Adrenal gland (tissue), 12 donors: ENCODE measurements around the gene TM9SF4. TPM values are rescaled to one million over a fixed set of nuclear protein-coding genes. Genes with fewer than 3 reads are reported as not detected.
A peak's percentile ranks its signal among the peaks of the same experiment; 100 is the strongest.

Experiments
- DNase-seq, 7 donors: peaks; one replicate each; pipeline ENCODE4 v3.0.0-alpha.2; 2019 to 2020
- H3K27ac ChIP-seq, 5 donors: fragments of 200-600 bp; sonication (generic) in 4 of 5; 1 replicate in 3 of 5; 2 replicates in 2 of 5; pipeline versions ENCODE4 v1.5.1 to v1.8.0; 2016 to 2020; ENCODE audit warnings: mild to moderate bottlenecking in 1 of 5
- H3K27me3 ChIP-seq: fragments of 200-600 bp; 2 replicates; pipeline ENCODE4 v1.8.0; 2021
- H3K36me3 ChIP-seq, 2 donors: fragments of 200-600 bp; replicated peaks in 1 of 2; 1 replicate in 1 of 2; 2 replicates in 1 of 2; pipeline versions ENCODE4 v1.5.1 to v1.8.0; 2018 to 2022
- H3K4me1 ChIP-seq, 2 donors: fragments of 200-600 bp; replicated peaks in 1 of 2; 1 replicate in 1 of 2; 2 replicates in 1 of 2; pipeline versions ENCODE4 v1.5.1 to v1.8.0; 2018 to 2021
- H3K4me3 ChIP-seq, 4 donors: fragments of 200-600 bp; sonication (generic) in 3 of 4; one replicate each; pipeline ENCODE4 v1.5.1; 2016 to 2018
- H3K9me3 ChIP-seq, 3 donors: fragments of 200-600 bp; sonication (generic) in 1 of 3; replicated peaks in 1 of 3; 1 replicate in 2 of 3; 2 replicates in 1 of 3; pipeline versions ENCODE4 v1.5.1 to v1.8.0; 2016 to 2021
- POLR2A ChIP-seq, 2 donors: fragments of 450-650 bp; IDR thresholded peaks; one replicate each; pipeline ENCODE4 v1.6.1; 2017; ENCODE audit warnings: antibody characterized with exemption in 2 of 2, mild to moderate bottlenecking in 2 of 2, moderate library complexity in 1 of 2
- WGBS, 4 donors: extraction: QIAGEN DNeasy Blood & Tissue Kit in 2 of 4; methylation state at CpG; one replicate each; pipeline versions ENCODE4 v1.1.5 to v1.1.7; 2013 to 2017; 5-methylcytosine and 5-hydroxymethylcytosine counted together
- intact Hi-C, 2 donors: fragments of 100-400 bp; cut with DNase I; formaldehyde crosslinking; loops; one replicate each; pipeline versions ENCODE4 v1.14.1 to v1.15.0; 2022 to 2023
- polyA plus RNA-seq, 3 donors: library from polyadenylated mRNA; stranded (reverse); fragments of 200-250 nt in 2 of 3; fragments of 350-450 nt in 1 of 3; fragmentation: Illumina TruSeq in 1 of 3; extraction: RNeasy Lipid Tissue Mini Kit (QIAGEN cat#74804) in 1 of 3; gene quantifications; one replicate each; pipeline ENCODE4 v1.2.3, GENCODE V29; 2013 to 2014
- total RNA-seq, 9 donors: library from RNA; depleted of rRNA in 4 of 9; stranded (reverse); fragments of >200 nt in 4 of 9; fragments of 120-200 nt in 1 of 9; fragmentation: NEBNext Ultra II Directional in 1 of 9; extraction: Animal tissue kit (Norgen Biotek cat#: 25700) in 1 of 9; gene quantifications; one replicate each; pipeline versions ENCODE4 v1.1.0 to v1.2.4, GENCODE V29; 2013 to 2023
- TF ChIP-seq, protein P1 (sequence below), 6 experiments: fragments of 450-650 bp in 4 of 6; fragments of 200-600 bp in 2 of 6; sonication (generic) in 1 of 6; IDR thresholded peaks; 1 replicate in 5 of 6; 2 replicates in 1 of 6; pipeline versions ENCODE4 v1.5.1 to v1.8.0; 2016 to 2021; ENCODE audit warnings: antibody characterized with exemption in 6 of 6, mild to moderate bottlenecking in 2 of 6, moderate library complexity in 1 of 6
- donor health status: healthy with polysubstance abuse.
- donor health status: Bipolar disorder and iron deficiency.
- donor health status: DM: yes; HTN: yes; CAD: no.
- donor health status: DM: no; HTN: no; CAD: no.
- donor health status: DM: no; HTN: no; CAD: no.
- donor health status: DM: yes; HTN: yes; CAD: no.

Gene TM9SF4
- total and polyA plus RNA-seq, 12 donors: 23.2 to 61.0 (median 46.1) TPM

DNA sequence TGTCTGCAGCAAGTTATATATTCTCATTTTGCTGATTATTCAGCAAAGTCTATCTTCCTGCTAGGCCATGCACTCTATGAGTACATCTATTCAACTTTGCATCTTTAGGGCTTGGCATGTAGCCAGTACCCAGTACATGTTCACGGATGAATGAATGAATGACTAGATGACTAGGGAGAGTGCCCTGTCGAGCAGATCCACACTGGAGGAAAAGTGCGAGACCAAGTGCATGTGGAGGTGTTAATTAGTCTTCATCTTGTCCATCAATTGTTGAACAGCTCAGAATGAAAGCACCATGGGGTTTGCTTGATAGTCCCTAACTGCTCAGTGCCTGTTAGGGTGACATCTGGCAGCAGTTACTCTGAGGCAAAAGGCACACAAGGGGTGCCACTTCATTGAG, 30.4 kb downstream of the TM9SF4 start:
- no peak for TF ChIP-seq POLR2A (IDR thresholded peaks at IDR 0.05)
- TF ChIP-seq, protein P1, sequence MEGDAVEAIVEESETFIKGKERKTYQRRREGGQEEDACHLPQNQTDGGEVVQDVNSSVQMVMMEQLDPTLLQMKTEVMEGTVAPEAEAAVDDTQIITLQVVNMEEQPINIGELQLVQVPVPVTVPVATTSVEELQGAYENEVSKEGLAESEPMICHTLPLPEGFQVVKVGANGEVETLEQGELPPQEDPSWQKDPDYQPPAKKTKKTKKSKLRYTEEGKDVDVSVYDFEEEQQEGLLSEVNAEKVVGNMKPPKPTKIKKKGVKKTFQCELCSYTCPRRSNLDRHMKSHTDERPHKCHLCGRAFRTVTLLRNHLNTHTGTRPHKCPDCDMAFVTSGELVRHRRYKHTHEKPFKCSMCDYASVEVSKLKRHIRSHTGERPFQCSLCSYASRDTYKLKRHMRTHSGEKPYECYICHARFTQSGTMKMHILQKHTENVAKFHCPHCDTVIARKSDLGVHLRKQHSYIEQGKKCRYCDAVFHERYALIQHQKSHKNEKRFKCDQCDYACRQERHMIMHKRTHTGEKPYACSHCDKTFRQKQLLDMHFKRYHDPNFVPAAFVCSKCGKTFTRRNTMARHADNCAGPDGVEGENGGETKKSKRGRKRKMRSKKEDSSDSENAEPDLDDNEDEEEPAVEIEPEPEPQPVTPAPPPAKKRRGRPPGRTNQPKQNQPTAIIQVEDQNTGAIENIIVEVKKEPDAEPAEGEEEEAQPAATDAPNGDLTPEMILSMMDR (IDR thresholded peaks at IDR 0.05): no peak
- 87 to 91% (median 90%) methylated on average over 3 of the region's 3 CpGs for WGBS, 4 donors
- DNase-seq: no peak
- Histone ChIP-seq H3K4me1 (peaks cover 8% of the 10 kb centered on the region in 2 donors), H3K4me3 (no peak overlapping the region), H3K9me3 (no peaks in the 10 kb centered on the region), H3K36me3 (peaks cover 0 to 87% of the 10 kb centered on the region in 2 donors), H3K27me3 (no peaks in the 10 kb centered on the region), H3K27ac (no peak overlapping the region)
- intact Hi-C loops: no loop called here

DNA sequence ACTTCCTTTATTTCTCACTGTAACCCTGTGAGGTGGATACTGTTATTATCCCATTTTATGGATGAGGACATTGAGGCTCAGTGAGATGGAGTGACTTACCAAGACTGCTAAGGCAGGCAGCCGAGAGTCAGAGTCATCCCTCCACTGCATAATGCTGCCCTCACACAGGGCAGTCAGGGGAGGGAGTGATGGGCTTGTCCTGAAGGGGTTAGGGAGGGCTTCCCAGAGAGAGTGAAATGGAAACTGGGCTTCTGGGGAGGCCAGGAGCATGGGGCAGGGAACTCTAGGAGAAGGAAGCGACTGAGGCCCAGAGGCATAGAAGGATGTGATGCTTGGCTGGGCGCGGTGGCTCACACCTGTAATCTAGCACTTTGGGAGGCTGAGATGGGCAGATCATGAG, 31.1 kb downstream of the TM9SF4 start:
- intact Hi-C loops: no loop called here
- peaks cover 8% of the 10 kb centered on the region in 2 donors for H3K4me1 ChIP-seq
- H3K4me3 ChIP-seq: no peak overlapping the region
- TF ChIP-seq POLR2A (IDR thresholded peaks at IDR 0.05): no peak
- TF ChIP-seq, protein P1 (IDR thresholded peaks at IDR 0.05): no peak
- no peak overlapping the region for H3K27ac ChIP-seq
- WGBS, 4 donors: 74 to 96% (median 85%) methylated on average over 4 of the region's 4 CpGs
- no peaks in the 10 kb centered on the region for H3K9me3 ChIP-seq
- peaks cover 0 to 94% of the 10 kb centered on the region in 2 donors for H3K36me3 ChIP-seq
- H3K27me3 ChIP-seq: no peaks in the 10 kb centered on the region
- peak in 1 of 7 donors; percentile 2 for DNase-seq

DNA sequence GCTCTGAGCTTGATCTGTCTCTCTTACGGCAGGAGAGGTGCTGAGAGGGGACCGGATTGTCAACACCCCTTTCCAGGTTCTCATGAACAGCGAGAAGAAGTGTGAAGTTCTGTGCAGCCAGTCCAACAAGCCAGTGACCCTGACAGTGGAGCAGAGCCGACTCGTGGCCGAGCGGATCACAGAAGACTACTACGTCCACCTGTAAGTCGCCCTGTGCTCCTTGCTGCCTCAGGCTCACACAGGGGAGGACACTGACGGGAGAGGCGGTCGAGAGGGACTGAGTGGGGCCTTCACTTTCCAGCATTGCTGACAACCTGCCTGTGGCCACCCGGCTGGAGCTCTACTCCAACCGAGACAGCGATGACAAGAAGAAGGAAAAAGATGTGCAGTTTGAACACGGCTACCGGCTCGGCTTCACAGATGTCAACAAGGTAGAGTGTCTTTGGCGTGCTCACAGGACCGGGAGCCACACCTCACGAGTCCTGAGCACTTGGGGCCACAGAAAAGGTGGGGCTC, 32.0 kb downstream of the TM9SF4 start:
- WGBS, 4 donors: 88 to 91% (median 90%) methylated on average over 15 to 21 of the region's 21 CpGs
- TF ChIP-seq, protein P1 (IDR thresholded peaks at IDR 0.05): no peak
- no peak for TF ChIP-seq POLR2A (IDR thresholded peaks at IDR 0.05)
- Histone ChIP-seq H3K4me1 (peaks cover 8% of the 10 kb centered on the region in 2 donors), H3K27me3 (no peaks in the 10 kb centered on the region), H3K27ac (no peak overlapping the region), H3K36me3 (peaks cover 0 to 95% of the 10 kb centered on the region in 2 donors), H3K9me3 (no peaks in the 10 kb centered on the region), H3K4me3 (no peak overlapping the region)
- peak in 1 of 7 donors; percentile 20 for DNase-seq
- intact Hi-C loops: no loop called here

DNA sequence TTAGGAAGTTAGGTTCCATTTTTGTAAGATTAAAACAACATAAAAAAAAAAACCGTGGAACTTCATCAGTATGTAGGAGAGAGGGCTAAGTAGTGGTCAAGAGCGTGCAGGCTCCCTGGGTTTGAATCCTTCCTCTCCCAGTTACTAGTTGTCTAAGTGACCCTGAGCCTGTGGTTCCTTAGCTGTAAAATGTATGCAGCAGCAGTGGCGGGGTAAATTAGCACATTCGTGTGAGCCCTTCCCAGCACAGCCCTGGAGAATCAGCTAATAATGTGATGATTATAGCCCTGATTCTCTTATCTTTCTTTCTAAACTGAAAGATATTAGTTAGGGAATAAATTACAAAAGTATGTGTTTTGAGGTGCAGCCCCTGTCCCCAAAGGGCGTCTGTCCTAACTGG, 32.6 kb downstream of the TM9SF4 start:
- TF ChIP-seq, protein P1 (IDR thresholded peaks at IDR 0.05): no peak
- TF ChIP-seq POLR2A (IDR thresholded peaks at IDR 0.05): no peak
- no peak overlapping the region for H3K27ac ChIP-seq
- H3K36me3 ChIP-seq: peaks cover 0 to 95% of the 10 kb centered on the region in 2 donors
- H3K9me3 ChIP-seq: no peaks in the 10 kb centered on the region
- H3K27me3 ChIP-seq: no peaks in the 10 kb centered on the region
- peak in 1 of 7 donors; percentile 5 for DNase-seq
- peaks cover 8% of the 10 kb centered on the region in 2 donors for H3K4me1 ChIP-seq
- WGBS, 4 donors: 82 to 88% (median 85%) methylated on average over 5 of the region's 5 CpGs
- intact Hi-C loops: no loop called here
- H3K4me3 ChIP-seq: no peak overlapping the region
